ENCODE data around the gene SRP68.

SRP68 gene

DNA sequence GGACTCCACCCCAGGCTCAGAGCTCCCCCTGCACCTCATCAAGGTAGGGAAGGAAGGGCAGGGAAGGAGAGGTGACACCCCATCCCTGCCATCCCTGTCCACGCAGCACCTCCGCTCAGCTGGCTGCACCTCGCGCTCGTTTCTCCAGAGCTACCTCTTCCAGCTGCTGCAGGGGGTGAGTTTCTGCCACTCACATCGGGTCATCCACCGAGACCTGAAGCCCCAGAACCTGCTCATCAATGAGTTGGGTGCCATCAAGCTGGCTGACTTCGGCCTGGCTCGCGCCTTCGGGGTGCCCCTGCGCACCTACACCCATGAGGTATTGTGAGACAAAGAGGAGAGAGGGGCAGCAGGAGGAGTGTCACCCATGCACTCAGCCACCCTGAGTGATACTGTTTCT, 70.2 kb downstream of the SRP68 start:
- TF ChIP-seq, protein P1, sequence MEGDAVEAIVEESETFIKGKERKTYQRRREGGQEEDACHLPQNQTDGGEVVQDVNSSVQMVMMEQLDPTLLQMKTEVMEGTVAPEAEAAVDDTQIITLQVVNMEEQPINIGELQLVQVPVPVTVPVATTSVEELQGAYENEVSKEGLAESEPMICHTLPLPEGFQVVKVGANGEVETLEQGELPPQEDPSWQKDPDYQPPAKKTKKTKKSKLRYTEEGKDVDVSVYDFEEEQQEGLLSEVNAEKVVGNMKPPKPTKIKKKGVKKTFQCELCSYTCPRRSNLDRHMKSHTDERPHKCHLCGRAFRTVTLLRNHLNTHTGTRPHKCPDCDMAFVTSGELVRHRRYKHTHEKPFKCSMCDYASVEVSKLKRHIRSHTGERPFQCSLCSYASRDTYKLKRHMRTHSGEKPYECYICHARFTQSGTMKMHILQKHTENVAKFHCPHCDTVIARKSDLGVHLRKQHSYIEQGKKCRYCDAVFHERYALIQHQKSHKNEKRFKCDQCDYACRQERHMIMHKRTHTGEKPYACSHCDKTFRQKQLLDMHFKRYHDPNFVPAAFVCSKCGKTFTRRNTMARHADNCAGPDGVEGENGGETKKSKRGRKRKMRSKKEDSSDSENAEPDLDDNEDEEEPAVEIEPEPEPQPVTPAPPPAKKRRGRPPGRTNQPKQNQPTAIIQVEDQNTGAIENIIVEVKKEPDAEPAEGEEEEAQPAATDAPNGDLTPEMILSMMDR (conservative IDR thresholded peaks at IDR 0.05; ENCODE audit: low read depth, low read length): no peak
- H3K4me3 ChIP-seq (ENCODE audit: low read length): no peak overlapping the region
- no peak for DNase-seq (ENCODE audit: low read depth)

DNA sequence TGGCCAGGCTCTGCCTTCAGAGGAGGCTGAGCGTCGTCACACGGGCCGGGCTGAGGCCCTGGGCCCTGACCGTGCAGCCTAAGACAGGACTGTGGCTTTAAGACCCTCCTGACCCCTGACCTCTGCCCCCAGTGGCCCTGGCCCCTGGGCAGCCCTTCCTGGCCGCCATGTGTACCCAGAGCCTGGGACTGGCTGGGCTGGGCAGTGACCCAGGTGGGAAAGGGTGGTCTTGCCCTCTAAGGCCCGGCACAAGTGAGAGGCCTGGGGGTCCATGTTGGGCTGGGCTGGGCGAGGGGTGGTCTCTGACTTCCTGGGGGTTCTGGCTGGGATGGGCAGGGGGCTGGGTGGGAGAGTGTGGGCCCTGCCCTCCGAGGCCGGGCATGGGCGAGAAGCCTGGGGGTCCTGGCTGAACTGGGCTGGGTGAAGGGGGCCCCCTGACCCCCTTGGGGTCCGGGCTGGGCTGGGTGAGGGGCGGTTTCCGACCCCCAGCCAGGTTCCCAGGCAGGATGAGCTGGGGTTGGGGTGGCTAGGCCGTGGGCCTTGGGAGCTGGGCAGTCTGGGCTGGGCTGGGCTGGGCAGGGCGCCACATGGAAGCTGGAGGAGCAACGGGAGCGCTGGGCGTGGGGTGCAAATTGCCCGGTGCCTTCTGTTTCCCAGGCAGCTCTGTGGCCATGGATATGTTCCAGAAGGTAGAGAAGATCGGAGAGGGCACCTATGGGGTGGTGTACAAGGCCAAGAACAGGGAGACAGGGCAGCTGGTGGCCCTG, 71.4 kb downstream of the SRP68 start, which contains the start of gene CDK3:
TSS of gene CDK3 (plus strand) at position 101 of the 767 bp plus-strand sequence. CDS start at position 672, 571 bp downstream.
- DNase-seq (ENCODE audit: low read depth): no peak
- TF ChIP-seq, protein P1 (conservative IDR thresholded peaks at IDR 0.05; ENCODE audit: low read depth, low read length): no peak

GRCh38 chr17:76000016-76000754, 72.1 kb downstream of the SRP68 start:
- TF ChIP-seq, protein P1 (conservative IDR thresholded peaks at IDR 0.05; ENCODE audit: low read depth, low read length): peak; percentile 81
- H3K4me3 ChIP-seq (ENCODE audit: low read length): no peak overlapping the region
- DNase-seq (ENCODE audit: low read depth): no peak

More for the DNA sequence above, 71.4 kb downstream of the SRP68 start, which contains the start of gene CDK3:
- H3K4me3 ChIP-seq (ENCODE audit: low read length): no peak within 1 kb of the TSS

DNA sequence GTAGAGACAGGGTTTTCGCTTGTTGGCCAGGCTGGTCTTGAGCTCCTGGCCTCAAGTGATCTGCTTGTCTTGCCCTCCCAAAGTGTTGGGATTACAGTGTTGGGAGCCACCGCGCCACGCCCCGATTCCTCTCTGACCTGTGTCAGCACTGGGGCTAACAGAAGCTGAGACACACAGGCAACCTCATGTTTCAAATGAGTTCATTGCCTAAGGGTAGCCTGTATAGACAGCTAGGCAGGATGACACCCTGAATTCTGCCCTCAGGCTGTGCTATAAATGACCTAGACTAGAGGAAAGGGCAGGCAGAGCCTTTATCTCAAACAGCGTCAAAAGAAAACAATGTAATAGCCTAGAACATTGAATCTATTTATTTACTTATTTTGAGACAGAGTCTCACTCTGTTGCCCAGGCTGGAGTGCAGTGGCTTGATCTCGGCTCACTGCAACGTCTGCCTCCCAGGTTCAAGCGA, 74.0 kb downstream of the SRP68 start:
- DNase-seq (ENCODE audit: low read depth): no peak
- TF ChIP-seq, protein P1 (conservative IDR thresholded peaks at IDR 0.05; ENCODE audit: low read depth, low read length): no peak
- no peak overlapping the region for H3K4me3 ChIP-seq (ENCODE audit: low read length)

GRCh38 chr17:75996665-75997590, 75.4 kb downstream of the SRP68 start:
- TF ChIP-seq, protein P1 (conservative IDR thresholded peaks at IDR 0.05; ENCODE audit: low read depth, low read length): no peak
- DNase-seq (ENCODE audit: low read depth): no peak

GRCh38 chr17:75995385-75995925, 76.9 kb downstream of the SRP68 start:
- H3K4me3 ChIP-seq (ENCODE audit: low read length): no peak overlapping the region
- no peak for DNase-seq (ENCODE audit: low read depth)
- TF ChIP-seq, protein P1 (conservative IDR thresholded peaks at IDR 0.05; ENCODE audit: low read depth, low read length): no peak

More at GRCh38 chr17:75996665-75997590, 75.4 kb downstream of the SRP68 start:
- no peak overlapping the region for H3K4me3 ChIP-seq (ENCODE audit: low read length)
